ENCODE data around the gene EFEMP1.

EFEMP1 gene

DNA sequence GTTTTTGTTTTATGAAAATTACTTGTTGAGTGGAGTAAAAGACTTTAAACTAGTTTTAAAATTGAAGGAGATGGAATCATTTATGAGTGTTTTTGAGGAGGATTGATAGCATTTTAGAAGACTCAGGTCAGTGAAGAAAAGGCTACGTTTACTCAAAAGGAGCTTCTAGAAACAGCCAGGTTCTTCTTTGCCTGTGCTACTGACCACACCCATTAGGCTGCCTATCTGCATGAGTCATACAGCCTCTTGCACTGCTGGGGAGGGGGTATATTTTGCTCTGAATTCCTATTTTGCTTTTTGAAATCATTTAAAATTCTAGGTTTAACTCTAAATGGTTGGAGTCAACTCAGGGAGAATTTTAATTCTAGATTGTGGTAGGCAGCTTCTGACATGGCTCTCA lies 22.3 kb downstream of the EFEMP1 start:
- in situ Hi-C loops (cut with HindIII; ENCODE audit: low sequenced_read_pairs), result no loop called here

DNA sequence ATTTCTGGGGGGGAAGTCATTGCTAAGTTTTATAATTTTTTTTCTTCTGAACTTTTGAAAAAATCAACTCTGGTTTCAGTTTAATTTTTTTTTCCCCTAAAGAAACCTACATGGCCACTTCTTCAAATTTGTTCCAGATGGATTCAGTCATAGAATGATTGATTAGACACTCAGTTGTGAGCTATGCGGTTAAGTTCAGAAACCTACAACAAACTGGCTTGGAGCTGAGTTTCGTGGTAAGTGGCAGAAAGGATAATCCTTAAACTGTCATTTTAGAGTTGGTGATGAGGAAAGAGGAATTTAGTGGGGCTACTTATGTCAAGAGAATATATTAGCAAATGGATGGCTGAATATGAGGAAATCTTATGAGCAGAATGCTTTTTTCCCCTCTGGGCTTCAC lies 23.7 kb downstream of the EFEMP1 start:
- in situ Hi-C loops (cut with HindIII; ENCODE audit: low sequenced_read_pairs), result no loop called here

DNA sequence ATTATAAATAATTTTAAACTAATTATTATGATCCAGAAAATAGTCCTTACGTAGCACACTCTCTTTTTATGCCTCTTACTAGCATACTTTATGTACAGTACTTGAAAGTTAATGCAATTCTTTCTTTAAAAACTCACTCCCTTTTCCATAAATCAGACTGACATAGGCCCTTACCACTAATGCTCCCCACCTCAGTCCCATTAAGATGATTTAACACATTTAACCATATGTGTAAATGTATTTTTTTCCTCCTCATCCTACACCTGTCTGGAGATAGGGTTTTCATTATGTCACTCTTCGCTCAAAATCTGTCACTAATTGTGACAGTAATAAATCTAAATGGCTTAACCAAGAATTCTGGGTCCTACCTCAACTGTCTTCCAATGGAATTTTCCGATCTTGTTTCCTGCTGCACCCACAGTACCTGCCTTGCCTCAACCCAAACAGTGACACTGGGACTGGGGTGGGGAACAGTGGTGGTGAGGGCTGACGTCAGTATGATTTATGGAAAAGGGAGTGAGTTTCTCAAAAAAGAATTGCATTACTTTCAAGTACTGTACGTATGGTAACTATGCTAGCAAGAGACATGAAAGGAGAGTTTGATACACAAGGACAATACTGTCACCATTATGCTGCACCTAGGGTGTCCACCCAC lies 25.1 kb downstream of the EFEMP1 start:
- in situ Hi-C loops (cut with HindIII; ENCODE audit: low sequenced_read_pairs), result no loop called here

DNA sequence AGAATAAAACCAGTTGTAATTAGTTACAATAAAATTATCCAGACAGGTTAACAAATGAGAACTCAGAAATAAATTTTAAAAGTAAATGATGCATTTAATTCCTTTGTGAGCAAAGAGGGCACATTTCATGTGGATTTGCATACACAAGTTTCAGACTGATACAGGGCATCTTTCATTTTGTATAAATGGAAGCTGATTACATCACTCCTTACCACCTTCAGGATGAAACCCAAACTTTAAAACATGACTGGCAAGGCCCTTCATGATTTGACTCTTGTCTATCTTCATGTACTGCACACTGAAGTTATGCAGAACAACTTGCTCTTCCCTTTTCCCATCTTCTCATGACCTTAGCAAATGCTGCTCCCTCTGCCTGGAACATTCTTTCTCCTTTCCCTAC lies 26.9 kb downstream of the EFEMP1 start:
- in situ Hi-C loops (cut with HindIII; ENCODE audit: low sequenced_read_pairs), result no loop called here

DNA sequence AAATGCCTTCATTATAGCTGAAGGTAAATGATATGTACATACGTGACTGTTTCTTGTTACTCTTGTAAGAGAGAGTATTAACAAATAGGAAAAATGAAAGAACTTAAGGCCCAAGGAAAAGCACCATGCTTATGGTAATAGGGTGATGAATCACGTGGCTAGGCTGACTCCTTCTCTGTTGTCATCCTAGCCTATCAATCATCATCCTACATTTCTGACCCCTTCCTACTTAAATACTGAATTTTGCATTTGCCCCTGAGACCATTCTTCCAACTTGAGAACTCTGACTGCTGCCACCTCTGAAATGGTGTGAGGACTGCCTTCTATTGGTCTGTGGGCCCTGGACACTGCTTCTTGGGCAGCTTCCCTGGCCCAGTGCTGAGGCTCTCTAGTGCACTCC lies 28.9 kb downstream of the EFEMP1 start:
- in situ Hi-C loops (cut with HindIII; ENCODE audit: low sequenced_read_pairs), result no loop called here

DNA sequence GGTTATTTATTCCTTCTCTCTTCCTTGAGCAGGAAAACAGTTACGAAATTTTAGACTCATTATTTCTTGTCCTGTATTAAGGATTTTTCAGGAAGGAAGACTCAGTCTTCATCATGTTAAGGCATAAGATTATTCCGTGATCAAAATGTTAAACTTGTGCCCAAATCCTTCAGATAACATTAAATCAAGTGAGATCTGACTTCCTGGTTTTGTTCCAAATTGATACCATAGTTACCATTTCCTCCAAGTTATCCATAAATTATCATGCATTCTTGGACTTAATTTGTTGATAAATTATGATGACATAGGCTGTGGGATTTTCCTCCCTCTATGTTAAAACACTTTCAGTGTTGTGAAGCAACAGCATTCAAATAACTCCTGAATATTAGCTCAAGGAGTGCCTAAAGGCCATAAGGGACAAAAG lies 31.9 kb downstream of the EFEMP1 start:
- in situ Hi-C loops (cut with HindIII; ENCODE audit: low sequenced_read_pairs), result no loop called here

DNA sequence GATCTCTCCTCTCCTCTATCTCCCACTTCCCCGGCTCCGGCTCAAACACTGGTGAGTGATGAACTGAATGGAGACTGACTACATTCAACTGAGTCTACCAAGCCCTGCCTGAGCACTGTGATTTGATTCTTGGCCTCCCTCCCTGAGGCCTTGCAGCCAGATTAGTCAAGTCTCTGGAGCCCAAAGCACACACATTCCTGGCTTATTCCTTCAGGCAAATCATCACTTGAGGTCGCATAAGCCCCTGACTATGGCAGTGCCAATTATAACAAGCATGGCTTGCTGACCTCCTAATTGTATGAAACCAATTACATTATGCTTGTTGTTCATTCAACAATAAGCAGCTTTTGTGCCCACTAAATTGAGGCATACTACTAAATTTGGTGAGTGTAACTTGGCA lies 34.6 kb downstream of the EFEMP1 start:
- in situ Hi-C loops (cut with HindIII; ENCODE audit: low sequenced_read_pairs), result no loop called here

DNA sequence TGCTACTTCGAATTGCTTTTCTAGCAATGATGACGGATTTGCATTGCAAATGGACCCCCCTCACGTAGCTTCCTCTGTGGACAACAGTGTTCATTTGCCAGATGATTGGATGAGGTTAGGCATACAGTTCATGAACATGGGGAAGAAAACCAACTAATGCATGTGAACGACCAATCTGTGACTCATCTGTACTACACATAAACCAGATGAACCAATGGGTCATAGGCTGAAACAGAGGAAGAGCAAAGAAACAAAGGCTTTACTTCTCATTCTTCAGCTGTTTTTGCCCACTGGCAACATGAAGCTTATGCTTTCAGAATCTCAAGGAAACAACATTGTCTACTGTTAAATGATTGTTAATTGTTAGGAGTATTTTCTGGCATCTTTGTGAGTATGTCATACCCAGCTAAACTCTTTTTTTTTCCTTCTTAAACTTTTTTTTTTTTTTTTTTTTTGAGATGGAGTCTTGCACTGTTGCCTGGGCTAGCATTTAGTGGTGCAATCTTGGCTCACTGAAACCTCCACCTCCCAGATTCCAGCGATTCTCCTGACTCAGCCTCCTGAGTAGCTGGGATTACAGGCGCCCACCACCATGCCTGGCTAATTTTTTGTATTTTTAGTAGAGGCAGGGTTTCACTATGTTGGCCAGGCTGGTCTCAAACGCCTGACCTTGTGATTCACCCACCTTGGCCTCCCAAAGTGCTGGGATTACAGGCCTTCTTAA lies 35.5 kb downstream of the EFEMP1 start:
- in situ Hi-C loops (cut with HindIII; ENCODE audit: low sequenced_read_pairs), result no loop called here

DNA sequence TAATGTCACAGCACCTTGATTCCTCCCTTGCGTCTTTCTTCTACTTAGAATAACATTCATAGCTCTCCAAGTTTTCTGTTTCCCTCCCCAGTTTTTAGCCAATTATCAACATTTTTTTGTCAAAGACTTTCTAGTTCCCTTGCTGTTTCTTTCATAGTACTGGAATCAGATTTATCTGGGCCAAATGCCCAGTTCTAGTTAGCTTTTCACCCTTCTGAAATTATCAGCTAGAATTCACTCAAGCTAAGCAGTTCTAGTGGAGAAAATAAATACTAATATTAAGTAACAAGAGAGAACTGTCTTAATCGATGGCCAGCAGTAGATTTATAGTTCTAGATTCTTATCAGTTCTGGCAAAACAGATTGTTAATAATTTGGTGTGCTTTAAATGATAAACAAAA lies 36.2 kb downstream of the EFEMP1 start:
- in situ Hi-C loops (cut with HindIII; ENCODE audit: low sequenced_read_pairs), result no loop called here

DNA sequence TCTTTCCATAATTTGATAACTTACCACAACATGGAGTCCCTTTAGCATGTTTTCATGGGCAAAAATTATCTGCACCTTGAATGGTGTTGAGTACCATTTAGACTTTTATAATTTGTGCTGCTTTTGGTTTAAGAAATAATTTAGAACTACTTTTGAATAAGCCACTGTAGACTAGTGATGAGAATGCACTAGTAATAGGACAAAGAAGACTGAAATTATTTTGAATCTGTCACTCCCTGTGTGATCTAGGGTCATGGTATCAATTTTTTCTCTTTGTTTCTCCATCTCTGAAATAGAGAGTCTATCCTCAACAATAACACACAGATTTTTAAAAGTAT lies 37.7 kb downstream of the EFEMP1 start:
- in situ Hi-C loops (cut with HindIII; ENCODE audit: low sequenced_read_pairs), result no loop called here

DNA sequence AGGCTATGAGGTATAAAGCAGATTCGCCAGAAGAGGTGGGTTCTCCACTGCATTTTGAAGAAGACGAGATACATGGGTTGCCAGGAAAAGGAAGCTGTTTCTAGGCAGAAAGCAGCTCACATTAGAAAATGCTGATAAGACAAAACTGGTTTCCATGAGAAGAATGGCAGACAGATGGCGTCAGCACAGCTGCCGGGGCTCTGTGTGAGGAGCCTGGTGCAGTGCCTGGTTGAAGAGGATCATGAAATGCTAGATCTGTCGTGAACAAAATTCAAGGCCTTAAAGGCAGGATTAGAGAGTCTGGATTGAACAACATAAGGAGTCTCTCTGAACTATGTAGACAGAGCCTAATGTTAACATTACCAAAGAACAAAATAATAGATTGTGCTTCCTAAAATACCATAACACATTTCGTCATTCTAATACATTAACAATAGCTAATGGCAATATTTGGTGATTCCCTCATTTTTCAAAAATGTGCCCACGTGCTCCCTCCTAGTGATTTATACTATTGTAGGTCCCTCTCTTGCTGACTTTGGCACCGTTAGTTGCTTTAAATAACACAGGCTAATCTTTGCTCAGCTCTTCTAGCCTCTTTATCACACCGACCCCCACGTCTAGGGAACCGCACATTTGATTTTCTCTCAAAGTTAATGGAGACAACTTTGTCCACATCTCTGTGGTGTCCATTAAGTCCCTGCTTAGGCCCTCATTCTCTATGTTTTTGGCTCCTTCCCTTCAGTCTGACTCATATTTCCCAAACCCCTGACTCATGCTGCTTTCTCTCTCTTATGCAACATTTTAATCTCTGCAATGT lies 38.2 kb downstream of the EFEMP1 start:
- in situ Hi-C loops (cut with HindIII; ENCODE audit: low sequenced_read_pairs), result no loop called here

DNA sequence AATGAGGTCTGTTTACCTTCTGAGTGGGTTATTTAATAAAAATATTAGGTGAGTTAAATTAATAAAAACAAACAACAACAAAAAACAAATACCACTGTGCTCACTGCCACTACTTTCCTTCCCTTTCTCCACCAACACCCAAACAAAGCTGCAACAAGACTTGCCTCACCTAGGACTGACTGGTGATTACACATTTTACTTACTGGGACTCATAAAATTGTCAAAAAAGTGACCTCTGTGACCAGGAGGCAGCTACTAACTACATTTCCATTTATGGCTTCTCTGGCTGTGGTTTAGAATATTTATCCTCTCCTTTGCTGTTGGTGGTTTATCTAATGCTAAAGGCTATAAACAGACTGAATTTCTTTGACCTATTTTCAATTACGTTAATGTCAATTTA lies 39.8 kb downstream of the EFEMP1 start:
- in situ Hi-C loops (cut with HindIII; ENCODE audit: low sequenced_read_pairs), result no loop called here

DNA sequence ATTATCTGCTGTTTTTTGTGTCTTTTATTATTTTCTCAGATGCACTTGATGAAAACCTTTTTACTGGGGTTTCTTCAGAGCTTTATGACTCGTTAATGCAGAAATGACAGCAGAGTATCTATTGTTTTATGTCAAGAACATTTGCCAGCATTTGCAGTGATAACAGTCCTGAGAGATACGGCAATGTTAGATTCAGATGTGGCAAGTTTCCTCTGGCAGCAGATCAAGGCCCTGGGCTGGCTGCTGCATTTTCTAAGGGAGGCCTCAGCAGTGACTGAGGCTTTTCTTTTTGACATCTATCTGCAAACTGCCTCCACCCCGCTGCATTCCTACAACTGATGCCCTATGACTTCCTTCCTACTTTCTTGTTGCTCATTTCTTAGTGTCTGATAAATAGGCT lies 40.2 kb downstream of the EFEMP1 start:
- in situ Hi-C loops (cut with HindIII; ENCODE audit: low sequenced_read_pairs), result no loop called here

DNA sequence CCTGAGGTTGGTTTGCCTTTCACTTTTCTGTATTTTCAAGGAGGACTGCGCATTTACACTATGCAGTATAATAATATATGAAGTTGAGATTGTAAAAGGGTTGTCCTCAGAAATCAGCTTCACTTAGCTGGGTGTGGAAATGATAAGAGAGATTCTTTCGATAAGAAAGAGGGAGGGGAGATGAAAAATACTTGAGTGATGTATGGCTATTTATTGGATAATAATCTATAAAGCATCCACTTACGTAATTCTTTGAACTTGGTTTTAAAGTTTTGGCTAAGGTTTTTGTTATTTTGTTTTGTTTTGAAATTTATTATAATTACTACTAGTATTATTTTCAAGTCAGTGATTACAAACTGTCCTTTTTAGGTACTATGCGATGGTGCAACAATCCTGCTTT lies 40.6 kb downstream of the EFEMP1 start:
- in situ Hi-C loops (cut with HindIII; ENCODE audit: low sequenced_read_pairs), result no loop called here

DNA sequence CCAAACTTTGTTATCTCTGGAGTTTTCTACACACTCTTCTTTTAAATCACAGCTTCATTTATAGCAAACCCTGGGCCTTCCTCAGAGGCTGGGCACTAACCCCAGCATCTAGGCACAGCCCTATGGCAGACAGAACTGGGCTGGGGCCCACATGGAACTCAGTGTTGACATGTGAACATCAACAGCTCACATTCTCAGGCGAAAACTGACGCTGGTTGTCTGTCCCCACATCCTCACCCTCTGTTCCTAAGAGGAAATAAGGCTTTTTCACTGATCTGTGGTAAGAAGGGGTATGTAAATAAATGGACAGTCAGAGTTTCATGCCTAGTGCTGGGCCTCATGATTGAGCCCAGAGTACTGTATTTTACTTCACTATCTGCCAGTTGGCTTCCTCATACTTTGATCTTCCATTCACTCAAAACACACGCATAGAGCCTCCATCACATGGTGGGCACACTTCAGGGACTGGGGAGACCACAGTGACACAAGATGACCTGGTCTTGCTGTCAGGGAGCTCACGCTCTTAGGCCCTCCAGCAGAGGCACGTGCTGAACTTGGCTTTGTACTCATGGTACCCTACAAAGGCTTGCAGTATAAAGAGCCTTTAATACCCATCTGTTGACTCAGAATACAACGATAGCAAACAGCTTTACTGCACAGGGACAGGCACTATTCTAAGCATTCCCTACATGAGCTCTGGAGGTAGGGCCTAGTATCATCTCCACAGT lies 43.0 kb downstream of the EFEMP1 start:
- in situ Hi-C loops (cut with HindIII; ENCODE audit: low sequenced_read_pairs), result no loop called here

DNA sequence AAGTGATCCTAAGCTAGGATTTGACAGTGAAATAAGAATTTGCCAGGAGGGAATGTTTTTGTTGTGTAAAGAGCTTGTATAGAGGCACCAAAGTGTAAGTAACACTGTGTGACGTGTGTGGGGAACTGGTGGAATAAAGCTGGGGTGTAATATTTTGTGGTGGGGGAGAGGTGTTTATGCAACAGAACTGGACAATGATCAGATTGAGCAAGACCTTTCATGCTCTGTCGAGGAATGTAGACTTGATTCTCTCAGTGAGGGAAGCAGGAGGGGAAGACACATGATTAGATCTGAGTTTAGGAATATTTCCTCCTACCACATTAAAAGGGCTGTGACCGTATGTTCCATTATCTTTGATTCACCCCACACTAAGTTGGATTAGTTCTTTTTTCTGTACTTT lies 43.6 kb downstream of the EFEMP1 start:
- in situ Hi-C loops (cut with HindIII; ENCODE audit: low sequenced_read_pairs), result no loop called here

DNA sequence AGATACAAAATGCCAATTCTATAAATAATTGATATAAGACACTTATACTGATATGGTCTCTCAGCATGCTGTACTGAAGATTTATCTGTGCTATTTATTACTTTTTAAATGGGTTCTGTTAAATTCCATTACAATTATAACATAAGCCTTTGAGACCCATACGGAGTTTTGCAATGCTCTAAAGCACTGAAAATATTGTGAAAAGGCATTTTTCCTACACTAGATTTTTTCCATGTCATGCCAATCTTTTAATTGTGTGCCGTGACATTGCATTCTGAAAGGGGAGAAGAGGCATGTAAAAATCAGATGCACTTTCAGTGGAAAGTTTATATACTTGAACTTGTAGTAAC lies 46.5 kb downstream of the EFEMP1 start:
- in situ Hi-C loops (cut with HindIII; ENCODE audit: low sequenced_read_pairs), result no loop called here

DNA sequence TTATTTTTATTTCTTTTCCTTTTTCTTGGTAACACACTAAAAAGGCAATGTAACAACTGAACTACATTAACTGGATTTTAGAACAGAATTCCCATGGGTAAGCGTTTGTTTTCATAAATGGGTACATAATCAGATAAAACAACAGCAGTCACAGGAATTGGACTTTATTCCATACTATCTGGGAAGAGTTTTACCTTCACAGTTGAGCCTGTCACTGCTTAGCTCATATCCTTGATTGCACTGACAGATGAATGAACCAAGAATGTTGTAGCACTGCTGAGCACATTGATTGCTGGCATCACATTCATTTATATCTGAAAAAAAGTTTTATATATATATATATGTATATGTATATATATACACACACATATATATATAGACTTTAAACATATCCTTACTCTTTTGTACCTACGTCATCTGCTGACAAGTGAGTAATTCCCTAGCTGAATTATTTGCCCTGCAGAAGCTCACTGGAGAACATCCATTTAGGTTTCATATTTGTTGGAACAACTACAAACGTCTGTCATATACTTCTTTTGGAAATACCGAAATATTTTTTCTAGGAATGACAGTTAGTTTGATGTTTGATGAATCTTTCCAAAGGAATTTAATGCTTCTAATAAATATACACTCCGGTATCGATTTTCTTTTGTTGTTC lies 47.0 kb downstream of the EFEMP1 start:
- in situ Hi-C loops (cut with HindIII; ENCODE audit: low sequenced_read_pairs), result no loop called here

DNA sequence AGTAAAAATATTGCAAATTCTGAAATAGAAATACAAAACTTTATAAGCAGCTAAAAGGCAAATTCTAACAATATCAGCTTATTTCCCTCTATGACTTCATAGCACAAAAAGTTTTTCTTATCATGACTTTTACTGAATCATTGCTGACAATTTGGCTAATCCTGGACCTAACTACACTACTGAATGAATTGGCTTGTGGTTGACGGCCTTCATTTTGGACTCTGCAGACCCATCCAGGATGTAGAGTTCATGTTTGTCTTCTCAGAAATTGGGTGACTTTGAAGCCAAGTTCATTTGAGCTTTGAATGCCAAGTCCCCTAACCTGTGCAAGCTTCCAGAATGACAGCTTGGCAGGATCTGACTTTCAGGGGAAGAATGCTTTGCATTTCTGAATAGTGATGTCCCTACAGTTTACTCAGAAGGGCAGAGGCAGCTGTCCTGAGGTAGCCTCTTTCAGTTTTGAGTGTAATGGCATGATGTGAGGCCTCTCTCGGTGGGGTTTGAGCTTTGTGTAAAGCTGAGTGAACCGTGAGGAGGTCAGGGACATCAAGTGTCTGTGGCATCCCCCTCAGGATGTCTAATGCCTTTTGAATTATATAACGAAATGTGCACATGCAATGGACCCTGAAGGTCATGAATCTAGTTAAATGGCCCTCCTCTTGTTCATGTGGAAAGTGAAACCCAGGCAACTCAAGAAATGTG lies 48.0 kb downstream of the EFEMP1 start:
- in situ Hi-C loops (cut with HindIII; ENCODE audit: low sequenced_read_pairs), result no loop called here

DNA sequence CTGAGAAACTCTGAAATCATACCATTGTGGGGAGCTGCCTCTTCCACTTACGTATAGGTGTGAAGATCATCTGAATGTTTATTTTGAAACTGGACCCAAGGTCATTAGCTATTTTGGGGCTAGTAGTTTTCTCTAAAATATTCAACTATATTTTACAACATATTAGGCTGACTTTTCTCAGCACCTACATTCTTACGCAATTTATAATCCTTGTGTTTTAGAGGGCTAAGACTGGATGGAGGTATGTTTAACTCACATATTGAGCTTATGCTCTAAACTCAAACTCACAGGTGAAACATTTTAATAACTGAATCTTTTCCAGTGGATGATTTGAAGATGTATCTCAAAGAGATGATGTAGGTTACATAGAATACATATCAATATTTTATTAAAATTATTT lies 49.2 kb downstream of the EFEMP1 start:
- in situ Hi-C loops (cut with HindIII; ENCODE audit: low sequenced_read_pairs), result no loop called here

All from DLD1 (cell line).